Glutamatergic neuron (in vitro differentiated cells): Measurements from ENCODE around the gene SMPDL3B. TPM values are rescaled to one million over a fixed set of nuclear protein-coding genes. Genes with fewer than 3 reads are reported as not detected.

Source experiments
- DNase-seq: peaks from one replicate; pipeline ENCODE4 v3.0.0; 2022
- H3K27ac Mint-ChIP-seq: one replicate; pipeline ENCODE4 v1.8.0; 2020; ENCODE audit warnings: mild to moderate bottlenecking, mixed read lengths, inconsistent platforms; ENCODE audit not compliant: unreplicated experiment
- H3K27me3 Mint-ChIP-seq: one replicate; pipeline ENCODE4 v1.8.0; 2020; ENCODE audit warnings: mild to moderate bottlenecking, moderate library complexity, mixed read lengths, inconsistent platforms; ENCODE audit not compliant: unreplicated experiment
- H3K36me3 Mint-ChIP-seq: one replicate; pipeline ENCODE4 v1.8.0; 2020; ENCODE audit warnings: mild to moderate bottlenecking, mixed read lengths, inconsistent platforms; ENCODE audit not compliant: unreplicated experiment
- H3K4me1 Mint-ChIP-seq: one replicate; pipeline ENCODE4 v1.8.0; 2020; ENCODE audit warnings: mild to moderate bottlenecking, low read depth, mixed read lengths, inconsistent platforms; ENCODE audit not compliant: unreplicated experiment
- H3K4me3 Mint-ChIP-seq: one replicate; pipeline ENCODE4 v1.8.0; 2020; ENCODE audit warnings: mild to moderate bottlenecking, mixed read lengths, inconsistent platforms; ENCODE audit not compliant: unreplicated experiment
- H3K9me3 Mint-ChIP-seq: one replicate; pipeline ENCODE4 v1.8.0; 2020; ENCODE audit warnings: mild to moderate bottlenecking, moderate library complexity, mixed read lengths, inconsistent platforms; ENCODE audit not compliant: unreplicated experiment
- total RNA-seq: library from RNA; stranded (reverse); fragmentation: NEBNext Ultra II Directional; extraction: Animal tissue kit (Norgen Biotek cat#: 25700); gene quantifications from one replicate; pipeline ENCODE4 v1.2.1, GENCODE V29; 2021; ENCODE audit not compliant: unreplicated experiment
- TF ChIP-seq, protein P1 (sequence below): fragments of 200-600 bp; sonication (generic); IDR thresholded peaks from one replicate; pipeline ENCODE4 v1.5.0; 2021; ENCODE audit not compliant: partially characterized antibody, unreplicated experiment

Gene SMPDL3B
- total RNA-seq, 1 donor from 2014 or later = not detected

DNA sequence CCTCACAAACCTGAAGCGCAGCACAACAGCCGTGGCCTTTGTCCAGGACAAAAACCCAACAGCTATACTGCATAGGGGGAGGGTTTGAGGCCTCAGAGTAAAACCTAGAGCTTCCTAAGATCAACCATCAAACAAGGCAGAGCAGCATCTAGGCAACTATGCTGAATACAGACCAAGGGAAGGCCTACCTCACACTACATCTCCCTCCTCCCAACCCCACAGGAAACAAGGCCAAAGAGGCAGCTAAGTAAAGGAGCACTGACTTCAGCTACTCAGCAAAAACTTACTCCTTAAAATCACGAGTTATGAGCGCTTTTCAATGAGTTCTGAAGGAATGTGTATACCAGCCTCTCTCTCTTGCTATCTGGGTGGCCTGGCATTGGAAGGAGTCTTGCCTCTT is 37.3 kb downstream of the SMPDL3B start:
- Mint-ChIP-seq H3K4me1 (peaks cover 39% of the 10 kb centered on the region), H3K27ac (peak overlapping the region; percentile 81), H3K36me3 (peaks cover 5% of the 10 kb centered on the region), H3K4me3 (no peak overlapping the region), H3K9me3 (peaks cover 4% of the 10 kb centered on the region), H3K27me3 (peaks cover 3% of the 10 kb centered on the region)
- no peak for DNase-seq
- TF ChIP-seq, protein P1, sequence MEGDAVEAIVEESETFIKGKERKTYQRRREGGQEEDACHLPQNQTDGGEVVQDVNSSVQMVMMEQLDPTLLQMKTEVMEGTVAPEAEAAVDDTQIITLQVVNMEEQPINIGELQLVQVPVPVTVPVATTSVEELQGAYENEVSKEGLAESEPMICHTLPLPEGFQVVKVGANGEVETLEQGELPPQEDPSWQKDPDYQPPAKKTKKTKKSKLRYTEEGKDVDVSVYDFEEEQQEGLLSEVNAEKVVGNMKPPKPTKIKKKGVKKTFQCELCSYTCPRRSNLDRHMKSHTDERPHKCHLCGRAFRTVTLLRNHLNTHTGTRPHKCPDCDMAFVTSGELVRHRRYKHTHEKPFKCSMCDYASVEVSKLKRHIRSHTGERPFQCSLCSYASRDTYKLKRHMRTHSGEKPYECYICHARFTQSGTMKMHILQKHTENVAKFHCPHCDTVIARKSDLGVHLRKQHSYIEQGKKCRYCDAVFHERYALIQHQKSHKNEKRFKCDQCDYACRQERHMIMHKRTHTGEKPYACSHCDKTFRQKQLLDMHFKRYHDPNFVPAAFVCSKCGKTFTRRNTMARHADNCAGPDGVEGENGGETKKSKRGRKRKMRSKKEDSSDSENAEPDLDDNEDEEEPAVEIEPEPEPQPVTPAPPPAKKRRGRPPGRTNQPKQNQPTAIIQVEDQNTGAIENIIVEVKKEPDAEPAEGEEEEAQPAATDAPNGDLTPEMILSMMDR = no peak

DNA sequence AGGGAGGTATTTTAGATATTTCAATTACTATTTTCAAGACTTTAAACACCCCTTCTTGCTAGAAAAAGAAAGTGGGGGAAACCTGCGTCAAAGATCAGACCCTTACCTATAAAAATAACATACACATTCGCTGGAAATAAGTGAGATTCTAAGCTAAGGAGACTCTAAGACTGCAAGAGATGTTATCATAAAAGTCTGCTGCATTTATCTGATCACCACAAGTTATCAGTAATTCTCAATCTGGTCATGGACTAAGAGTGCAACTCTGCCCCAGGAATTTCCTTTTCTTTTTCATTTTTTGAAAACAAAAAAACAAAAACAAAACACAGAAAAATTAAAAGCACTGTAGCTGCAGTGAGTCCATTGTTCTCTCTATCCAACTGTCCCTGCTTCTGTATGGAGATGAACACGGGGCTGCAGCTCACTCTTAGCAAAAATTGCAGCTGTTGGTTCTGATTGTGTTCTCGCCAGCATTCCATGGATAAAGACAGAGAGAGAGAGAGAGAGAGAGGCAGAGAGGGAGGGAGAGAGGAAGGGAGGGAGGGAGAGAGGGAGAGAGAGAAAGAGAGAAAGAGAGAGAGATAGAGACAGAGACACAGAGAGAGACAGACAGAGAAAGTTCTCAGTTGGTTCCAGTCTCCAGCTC is 39.1 kb downstream of the SMPDL3B start:
- Mint-ChIP-seq H3K9me3 (peaks cover 4% of the 10 kb centered on the region), H3K4me1 (peaks cover 28% of the 10 kb centered on the region), H3K27ac (no peak overlapping the region), H3K36me3 (peaks cover 5% of the 10 kb centered on the region), H3K4me3 (no peak overlapping the region), H3K27me3 (no peaks in the 10 kb centered on the region)
- TF ChIP-seq, protein P1 = no peak
- DNase-seq = no peak

DNA sequence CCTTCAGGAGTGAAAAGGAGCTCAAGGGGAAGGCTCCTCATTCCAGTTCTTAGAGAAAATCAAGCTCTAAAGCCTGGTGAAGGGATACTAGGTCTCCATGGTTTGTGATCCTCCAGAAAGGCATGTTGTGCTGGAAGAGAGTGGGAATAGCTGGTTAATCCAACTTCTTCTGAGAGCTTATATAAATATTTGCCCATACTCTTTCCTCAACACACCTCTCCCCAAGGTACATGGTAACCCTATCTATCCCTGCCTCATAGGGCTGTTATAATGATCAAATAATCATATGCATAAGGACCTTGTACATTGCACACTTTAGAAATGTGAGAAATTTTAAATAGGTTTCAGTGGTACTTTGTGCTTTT is 39.6 kb downstream of the SMPDL3B start:
- no peaks in the 10 kb centered on the region for H3K27me3 Mint-ChIP-seq
- H3K9me3 Mint-ChIP-seq = peaks cover 2% of the 10 kb centered on the region
- H3K27ac Mint-ChIP-seq = no peak overlapping the region
- peaks cover 26% of the 10 kb centered on the region for H3K4me1 Mint-ChIP-seq
- H3K36me3 Mint-ChIP-seq = peaks cover 5% of the 10 kb centered on the region
- TF ChIP-seq, protein P1 = no peak
- H3K4me3 Mint-ChIP-seq = no peak overlapping the region
- DNase-seq = no peak

- H3K27ac Mint-ChIP-seq = no peak overlapping the region
- TF ChIP-seq, protein P1 = peak; percentile 25
- no peaks in the 10 kb centered on the region for H3K36me3 Mint-ChIP-seq
- no peak for DNase-seq
- H3K4me3 Mint-ChIP-seq = no peak overlapping the region
- no peaks in the 10 kb centered on the region for H3K4me1 Mint-ChIP-seq
- H3K9me3 Mint-ChIP-seq = no peaks in the 10 kb centered on the region
- H3K27me3 Mint-ChIP-seq = no peaks in the 10 kb centered on the region
These were observed 44.5 kb downstream of the SMPDL3B start for GRCh38 chr1:27979151-27979858.

GRCh38 chr1:27979859-27980201 is 45.0 kb downstream of the SMPDL3B start:
- H3K4me3 Mint-ChIP-seq = no peak overlapping the region
- H3K27ac Mint-ChIP-seq = no peak overlapping the region
- H3K9me3 Mint-ChIP-seq = no peaks in the 10 kb centered on the region
- TF ChIP-seq, protein P1 = no peak
- H3K4me1 Mint-ChIP-seq = no peaks in the 10 kb centered on the region
- no peaks in the 10 kb centered on the region for H3K27me3 Mint-ChIP-seq
- no peaks in the 10 kb centered on the region for H3K36me3 Mint-ChIP-seq
- no peak for DNase-seq
